KOPT-K1 (cell line): ENCODE results near the gene HAGH.
"Not testable (repeated sequence)": the region's sequence is repeated elsewhere in the genome, so short reads cannot be mapped to it uniquely, and the experiment has no call there.

Experiments
- H3K27ac ChIP-seq: fragments of 200-600 bp; sonication (generic); 2 replicates; pipeline ENCODE4 v1.5.1; 2016; ENCODE audit warnings: antibody characterized with exemption, mild to moderate bottlenecking, low read depth, low read length; ENCODE audit not compliant: poor library complexity, severe bottlenecking
- H3K36me3 ChIP-seq: fragments of 200-600 bp; sonication (generic); 2 replicates; pipeline ENCODE4 v1.5.1; 2017; ENCODE audit warnings: antibody characterized with exemption, mild to moderate bottlenecking, low read length, moderate library complexity; ENCODE audit not compliant: insufficient read depth
- H3K9me3 ChIP-seq: fragments of 200-600 bp; sonication (generic); 2 replicates; pipeline ENCODE4 v1.5.1; 2017; ENCODE audit warnings: antibody characterized with exemption, low read length, mild to moderate bottlenecking; ENCODE audit not compliant: insufficient read depth, poor library complexity, severe bottlenecking

Gene HAGH

DNA sequence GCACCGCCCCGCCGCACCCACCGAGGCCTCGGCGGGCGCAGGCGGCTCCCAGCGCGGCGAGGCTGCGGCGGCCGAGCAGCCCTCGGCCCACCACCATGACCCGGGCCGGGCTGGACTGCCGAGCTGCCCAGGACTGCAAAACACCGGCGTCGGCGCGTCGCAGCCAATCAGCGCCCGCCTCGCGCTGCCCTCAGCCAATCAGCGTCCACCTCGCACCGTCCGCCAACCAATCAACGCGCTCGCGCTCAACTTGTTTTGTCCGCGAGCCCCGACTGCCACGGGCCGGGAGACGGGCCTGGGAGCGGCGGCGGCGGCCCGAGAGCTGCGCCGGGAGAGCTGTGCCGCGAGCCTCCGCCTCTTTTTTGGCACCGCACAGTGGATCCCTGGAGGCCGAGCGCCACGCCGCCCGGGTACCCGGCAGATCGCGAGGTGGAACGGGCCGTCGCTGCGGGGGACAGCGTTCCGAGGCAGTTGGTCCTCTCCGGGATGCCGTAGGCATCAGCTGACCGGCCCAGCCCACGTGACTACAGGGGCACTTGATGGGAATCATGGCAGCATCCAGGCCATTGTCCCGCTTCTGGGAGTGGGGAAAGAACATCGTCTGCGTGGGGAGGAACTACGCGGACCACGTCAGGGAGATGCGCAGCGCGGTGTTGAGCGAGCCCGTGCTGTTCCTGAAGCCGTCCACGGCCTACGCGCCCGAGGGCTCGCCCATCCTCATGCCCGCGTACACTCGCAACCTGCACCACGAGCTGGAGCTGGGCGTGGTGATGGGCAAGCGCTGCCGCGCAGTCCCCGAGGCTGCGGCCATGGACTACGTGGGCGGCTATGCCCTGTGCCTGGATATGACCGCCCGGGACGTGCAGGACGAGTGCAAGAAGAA, at the start of gene HAGH, which contains the start of gene FAHD1:
Gene HAGH (minus strand): TSS at position 135 of the 883 bp plus-strand sequence. CDS start 38 bp downstream, at position 97.
Gene FAHD1 (plus strand): TSS at position 516 of the 883 bp plus-strand sequence. CDS start 33 bp downstream, at position 549.
- Histone ChIP-seq H3K9me3 (no peaks in the 10 kb centered on the region), H3K36me3 (peaks cover 21% of the 10 kb centered on the region; the same call in 1 of the 2 replicates), H3K27ac (peak within 1 kb of the TSS; percentile 63)

DNA sequence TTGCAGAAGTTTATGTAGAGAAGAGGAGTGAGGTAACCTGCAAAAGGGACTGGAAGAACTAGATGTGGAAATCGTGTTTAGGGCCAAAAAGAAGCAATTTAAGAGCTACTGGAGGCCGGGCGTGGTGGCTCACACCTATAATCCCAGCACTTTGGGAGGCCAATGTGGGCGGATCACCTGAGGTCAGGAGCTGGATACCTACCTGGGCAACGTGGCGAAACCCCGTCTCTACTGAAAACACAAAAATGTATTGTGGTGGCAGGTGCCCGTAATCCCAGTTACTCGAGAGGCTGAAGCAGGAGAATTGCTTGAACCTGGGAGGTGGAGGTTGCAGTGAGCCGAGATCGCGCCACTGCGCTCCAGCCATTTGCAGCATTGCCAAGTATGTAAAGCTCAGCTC, 49.4 kb upstream of the HAGH start:
- H3K9me3 ChIP-seq, H3K36me3 ChIP-seq, H3K27ac ChIP-seq: not testable (repeated sequence)

DNA sequence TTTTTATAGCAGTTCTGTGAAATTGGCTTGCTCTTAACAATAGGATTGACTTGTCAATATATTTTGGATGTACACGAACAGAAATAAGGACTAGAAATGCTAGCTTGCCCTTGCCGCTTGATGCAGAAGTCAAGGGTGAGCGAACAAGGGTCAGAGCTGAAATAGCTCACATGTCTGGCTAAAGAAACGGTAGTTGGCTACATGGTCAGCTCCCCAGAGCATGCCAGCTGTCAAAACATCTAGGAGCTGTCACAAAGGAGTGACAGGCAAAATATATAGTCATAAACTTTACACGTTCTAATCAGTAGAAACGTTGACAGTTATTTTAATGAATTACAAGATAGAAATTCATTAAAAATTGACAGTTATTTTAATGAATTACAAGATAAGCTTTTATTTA, 48.2 kb upstream of the HAGH start:
- Histone ChIP-seq H3K36me3 (no peaks in the 10 kb centered on the region), H3K9me3 (no peaks in the 10 kb centered on the region), H3K27ac (no peak overlapping the region)

DNA sequence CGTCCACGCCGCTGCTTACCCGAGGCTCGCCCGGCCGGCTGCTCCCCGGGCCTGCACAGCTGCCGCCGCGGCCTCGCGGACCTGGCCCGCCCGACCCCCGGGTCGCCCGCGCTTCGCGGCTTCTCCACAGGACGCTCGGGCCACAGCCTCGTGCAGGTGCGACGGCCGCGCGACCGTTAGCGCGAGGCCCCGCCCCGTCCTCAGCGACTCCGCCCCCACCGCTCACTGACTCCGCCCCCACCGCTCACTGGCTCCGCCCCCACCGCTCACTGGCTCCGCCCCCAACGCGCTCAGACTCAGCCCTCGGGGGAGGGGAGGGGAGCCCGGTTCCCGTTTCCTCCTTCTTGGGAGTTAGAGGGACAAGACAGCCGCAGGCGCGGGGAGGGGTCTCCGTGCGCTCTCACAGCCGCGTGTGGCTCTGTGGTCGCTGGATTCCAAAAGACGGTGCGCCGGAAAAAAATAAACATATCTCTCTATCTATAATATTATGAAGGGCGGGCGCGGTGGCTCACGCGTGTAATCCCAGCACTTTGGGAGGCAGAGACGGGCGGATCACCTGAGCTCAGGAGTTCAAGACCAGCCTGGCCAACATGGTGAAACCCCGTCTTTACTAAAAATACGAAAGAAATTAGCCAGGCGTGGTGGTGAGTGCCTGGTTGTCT, 45.5 kb upstream of the HAGH start, which contains the start of gene MEIOB:
Gene MEIOB (minus strand): TSS at position 191 of the 662 bp plus-strand sequence. CDS start 3,989 bp downstream, outside the sequence.
- Histone ChIP-seq H3K27ac (no peak within 1 kb of the TSS), H3K36me3 (no peaks in the 10 kb centered on the region), H3K9me3 (no peaks in the 10 kb centered on the region)

DNA sequence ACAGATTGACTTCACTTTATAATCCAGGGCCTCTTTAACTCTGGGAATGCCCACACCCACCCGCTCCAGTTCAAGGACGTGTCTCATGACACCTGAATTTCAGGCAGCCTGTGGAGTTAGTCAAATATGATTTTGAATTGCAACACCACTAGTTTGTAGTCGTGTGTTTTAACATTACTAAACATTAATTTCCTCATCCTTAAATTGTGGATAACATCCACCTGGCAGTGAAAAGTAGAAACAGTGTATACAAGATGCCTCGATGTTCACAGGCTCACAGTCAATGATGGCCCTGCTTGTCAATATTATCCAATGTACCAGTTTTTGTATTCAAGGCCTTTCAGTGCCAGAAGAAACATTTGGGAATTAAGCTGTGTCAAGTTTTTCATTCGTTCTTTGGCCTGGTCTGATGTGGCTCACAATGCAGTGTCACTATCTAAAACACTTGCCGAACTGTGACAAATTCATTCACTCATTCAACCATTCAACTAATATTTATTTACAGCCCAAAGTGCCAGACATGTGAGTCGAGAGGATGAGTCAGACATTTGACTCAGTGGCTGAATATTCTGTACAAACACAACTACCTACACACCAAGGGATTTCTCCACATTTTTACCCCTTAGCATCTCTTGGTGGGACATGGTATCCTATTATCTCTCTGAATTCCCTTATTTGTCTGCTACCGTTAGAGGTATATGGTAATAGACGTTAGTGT, 43.9 kb upstream of the HAGH start:
- no peak overlapping the region for H3K27ac ChIP-seq
- no peaks in the 10 kb centered on the region for H3K9me3 ChIP-seq

DNA sequence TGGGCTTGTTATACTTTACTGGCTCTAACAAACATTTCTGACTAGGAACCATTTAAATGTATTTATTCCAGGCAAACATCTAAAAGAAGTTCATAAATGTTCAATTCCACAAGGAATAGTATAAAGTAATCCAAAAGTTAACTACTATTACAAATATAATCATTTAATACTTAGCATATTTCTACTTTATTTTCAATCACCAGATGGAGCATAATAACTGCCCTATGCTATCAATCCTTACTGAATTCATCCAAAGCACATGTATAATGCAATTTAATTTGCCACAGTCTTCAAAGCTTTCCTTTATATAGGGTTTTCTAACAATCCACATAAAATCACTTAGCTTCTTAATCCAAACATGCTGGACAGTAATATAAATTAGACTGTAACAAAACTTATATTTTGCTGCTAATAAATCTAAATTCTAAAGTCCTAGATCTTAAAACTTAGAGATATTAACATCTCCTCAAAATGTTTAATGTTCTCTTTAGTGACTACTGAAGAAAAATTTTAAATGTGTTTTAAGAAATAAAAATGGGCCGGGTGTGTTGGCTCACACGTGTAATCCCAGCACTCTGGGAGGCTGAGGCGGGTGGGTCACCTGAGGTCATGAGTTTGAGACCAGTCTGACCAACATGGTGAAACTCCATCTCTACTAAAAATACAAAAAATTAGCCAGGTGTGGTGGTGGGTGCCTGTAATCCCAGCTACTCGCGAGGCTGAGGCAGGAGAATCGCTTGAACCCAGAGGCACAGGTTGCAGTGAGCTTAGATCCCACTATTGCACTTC, 39.5 kb upstream of the HAGH start:
- H3K27ac ChIP-seq: no peak overlapping the region
- no peaks in the 10 kb centered on the region for H3K9me3 ChIP-seq
- no peaks in the 10 kb centered on the region for H3K36me3 ChIP-seq

More for the DNA sequence above, 43.9 kb upstream of the HAGH start:
- H3K36me3 ChIP-seq: no peaks in the 10 kb centered on the region

DNA sequence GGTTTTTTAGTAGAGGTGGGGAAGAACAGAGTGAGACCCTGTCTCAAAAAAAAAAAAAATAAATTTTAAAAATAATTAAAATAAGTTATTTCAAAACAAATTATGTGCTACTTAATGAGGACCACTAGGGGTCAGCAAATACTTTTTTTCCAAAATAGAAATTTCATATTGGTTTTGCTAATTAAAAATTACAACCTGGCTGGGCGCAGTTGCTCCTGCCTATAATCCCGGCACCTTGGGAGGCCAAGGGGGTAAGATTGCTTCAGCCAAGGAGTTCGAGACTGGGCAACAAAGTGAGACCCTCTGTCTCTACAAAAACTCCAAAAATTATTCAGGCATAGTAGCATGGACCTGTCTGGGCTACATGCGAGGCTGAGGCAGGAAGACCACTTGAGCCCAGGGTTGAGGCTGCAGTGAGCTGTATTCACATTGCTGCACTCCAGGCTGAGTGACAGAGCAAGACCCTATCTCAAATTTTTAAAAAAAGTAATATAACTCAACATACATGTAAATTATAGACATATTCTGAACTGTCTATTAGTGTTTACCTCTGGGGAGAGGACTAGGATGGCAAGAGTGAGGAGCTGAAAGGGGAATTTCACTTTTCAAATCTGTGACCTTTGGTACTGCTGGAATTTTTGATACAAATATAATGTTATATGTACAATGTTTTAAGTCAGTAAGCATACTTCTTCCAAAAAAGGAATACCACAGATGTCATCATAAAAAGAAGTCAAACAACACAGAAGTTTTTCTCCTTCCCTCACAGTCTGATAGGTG, 37.2 kb upstream of the HAGH start:
- Histone ChIP-seq H3K36me3 (no peaks in the 10 kb centered on the region), H3K27ac (no peak overlapping the region), H3K9me3 (no peaks in the 10 kb centered on the region)

DNA sequence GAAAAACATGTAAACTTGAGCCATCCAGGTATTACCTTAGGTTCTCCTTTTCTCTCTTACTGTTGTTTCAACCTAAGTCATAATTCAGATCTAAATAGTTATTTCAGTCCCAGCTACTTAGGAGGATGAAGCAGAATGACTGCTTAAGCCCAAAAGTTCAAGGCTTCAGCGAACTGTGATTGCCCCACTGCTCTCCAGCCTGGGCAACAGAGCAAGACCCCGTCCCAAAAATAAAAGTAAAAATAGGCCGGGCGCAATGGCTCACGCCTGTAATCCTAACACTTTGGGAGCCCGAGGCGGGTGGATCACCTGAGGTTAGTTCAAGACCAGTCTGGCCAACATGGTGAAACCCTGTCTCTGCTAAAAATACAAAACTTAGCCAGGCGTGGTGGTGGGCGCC, 35.8 kb upstream of the HAGH start:
- no peaks in the 10 kb centered on the region for H3K9me3 ChIP-seq
- H3K36me3 ChIP-seq: no peaks in the 10 kb centered on the region
- H3K27ac ChIP-seq: no peak overlapping the region

DNA sequence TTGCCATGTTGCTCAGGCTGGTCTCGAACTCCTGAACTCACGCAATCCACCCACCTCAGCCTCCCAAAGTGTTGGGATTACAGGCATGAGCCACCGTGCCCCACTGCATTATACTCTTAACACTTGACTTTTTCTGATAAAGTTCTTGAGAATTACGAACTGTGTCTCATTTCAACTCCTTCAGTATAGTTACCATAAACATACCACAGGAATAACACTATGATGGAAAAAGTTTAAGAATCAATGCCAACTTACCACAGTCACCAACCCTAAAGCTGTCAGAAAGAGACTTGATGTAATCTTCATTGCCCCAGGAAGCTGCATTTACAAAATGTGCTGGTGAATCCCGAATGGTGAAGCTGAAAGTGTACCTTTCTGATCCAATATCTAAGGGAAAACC, 35.1 kb upstream of the HAGH start:
- H3K27ac ChIP-seq: no peak overlapping the region
- no peaks in the 10 kb centered on the region for H3K9me3 ChIP-seq

DNA sequence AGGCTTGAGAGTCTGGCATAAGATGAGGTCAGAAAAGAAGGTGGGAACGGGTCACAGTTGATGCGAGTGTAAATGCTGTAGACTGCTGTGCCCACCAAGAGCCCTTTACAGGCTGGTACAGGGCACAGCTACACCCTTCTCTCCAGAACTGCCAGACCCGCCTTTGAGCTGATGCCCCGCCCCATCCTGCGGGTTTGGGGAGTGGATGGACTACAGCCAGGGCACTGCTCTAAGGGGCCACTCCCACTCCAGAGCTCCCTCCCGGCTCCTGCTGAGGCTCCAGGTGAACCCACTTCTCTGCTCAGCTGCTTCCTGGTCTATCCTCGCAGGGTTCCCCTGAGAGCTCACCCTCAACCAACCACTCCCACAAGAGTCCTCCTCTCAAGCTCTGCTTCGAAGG, 33.0 kb upstream of the HAGH start:
- H3K9me3 ChIP-seq: no peaks in the 10 kb centered on the region
- no peaks in the 10 kb centered on the region for H3K36me3 ChIP-seq
- H3K27ac ChIP-seq: no peak overlapping the region

More for the DNA sequence above, 35.1 kb upstream of the HAGH start:
- no peaks in the 10 kb centered on the region for H3K36me3 ChIP-seq

DNA sequence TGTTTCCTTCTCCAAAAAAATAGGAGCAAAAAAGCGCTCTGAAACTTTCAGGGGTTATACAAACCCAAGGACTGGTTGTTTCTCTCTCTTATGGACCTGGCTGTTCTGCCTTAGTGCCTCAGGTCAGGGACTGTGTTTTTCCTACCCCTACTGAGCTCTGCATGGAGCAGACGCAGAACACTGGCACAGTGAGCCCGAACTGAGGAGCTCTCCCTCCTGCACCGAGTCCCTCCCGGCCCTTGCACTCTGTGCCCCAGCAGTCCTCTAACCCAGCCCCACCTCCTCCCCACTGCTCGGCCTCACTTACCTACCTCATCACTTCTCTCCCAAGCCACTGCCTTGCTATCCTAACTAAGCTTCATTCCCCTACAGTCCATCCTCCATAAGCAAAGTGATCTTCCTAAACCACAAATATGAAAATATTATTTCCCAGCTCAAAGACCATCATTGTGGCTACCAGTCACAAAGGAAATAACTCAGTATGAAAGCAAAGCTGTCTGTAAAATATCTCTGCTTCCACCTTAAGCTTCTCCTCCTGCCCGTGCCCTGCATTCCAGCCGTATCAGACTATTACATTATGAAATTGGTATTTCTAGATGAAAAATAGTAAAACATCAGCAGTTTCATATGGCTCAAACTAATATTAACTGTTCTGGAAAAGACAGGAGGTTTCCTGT, 31.7 kb upstream of the HAGH start:
- H3K9me3 ChIP-seq: no peaks in the 10 kb centered on the region
- no peaks in the 10 kb centered on the region for H3K36me3 ChIP-seq
- no peak overlapping the region for H3K27ac ChIP-seq

DNA sequence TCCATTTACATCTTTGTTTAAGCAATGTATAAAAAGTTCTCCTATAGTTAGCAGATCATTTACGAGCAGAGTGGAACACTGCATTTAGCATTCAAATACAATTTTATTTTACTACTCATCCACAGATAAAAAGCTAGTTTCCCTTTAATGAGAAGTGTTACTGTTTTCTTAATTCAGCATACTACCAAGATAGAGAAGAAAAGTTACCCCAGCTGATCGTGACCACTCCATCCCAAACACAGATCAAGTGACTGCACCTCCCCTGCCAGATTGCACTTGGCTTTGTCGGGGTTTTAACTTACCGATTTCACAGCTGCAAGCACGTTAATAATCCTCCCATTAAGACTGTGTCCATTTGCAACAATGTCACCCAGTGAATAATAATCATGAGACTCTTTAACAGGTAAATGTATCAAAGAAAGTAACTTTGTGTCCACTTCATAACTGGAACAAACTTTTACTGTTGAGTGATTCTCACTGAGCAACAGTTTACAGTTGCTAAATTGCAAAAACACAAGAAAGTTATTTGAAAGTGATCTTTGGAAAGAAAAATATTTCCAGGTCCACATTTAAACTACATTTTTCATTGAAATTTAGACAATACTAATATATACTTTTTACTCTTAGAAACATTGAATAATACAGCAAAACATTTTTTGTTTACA, 30.9 kb upstream of the HAGH start:
- no peaks in the 10 kb centered on the region for H3K9me3 ChIP-seq
- H3K27ac ChIP-seq: no peak overlapping the region
- no peaks in the 10 kb centered on the region for H3K36me3 ChIP-seq

DNA sequence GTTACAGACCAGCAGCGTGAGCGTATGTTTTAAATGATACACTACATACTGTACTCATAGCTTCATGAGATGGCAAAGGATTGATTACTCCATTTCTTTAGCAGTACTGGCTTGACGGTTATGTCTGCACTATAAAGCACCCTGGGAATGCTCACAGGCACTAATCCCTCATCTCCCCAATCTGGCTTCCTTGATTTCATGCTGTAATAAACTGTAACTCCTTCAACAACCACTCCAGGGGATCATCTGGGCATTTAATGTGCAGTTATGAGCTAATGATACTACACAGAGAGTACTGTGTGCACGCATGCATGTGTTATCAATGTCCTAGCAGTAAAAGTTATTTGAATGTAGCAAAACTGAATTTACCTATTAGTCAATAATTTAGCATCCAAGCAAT, 25.2 kb upstream of the HAGH start:
- Histone ChIP-seq H3K36me3 (no peaks in the 10 kb centered on the region), H3K9me3 (no peaks in the 10 kb centered on the region), H3K27ac (no peak overlapping the region)
